Liver (tissue), 3 donors: Measurements from ENCODE around the gene IL2RA.

Source experiments
- CTCF ChIP-seq: fragments of 150-350 bp; IDR thresholded peaks from 2 replicates; pipeline ENCODE4 v1.5.1; 2017; ENCODE audit warnings: improper control_type of control experiment, low read depth, low read length; ENCODE audit not compliant: missing input control
- GABPA ChIP-seq, 2 donors: IDR thresholded peaks in 1 of 2; conservative IDR thresholded peaks in 1 of 2; 2 replicates each; pipeline ENCODE4 v1.6.1; 2016; ENCODE audit warnings: antibody characterized with exemption in 2 of 2, mild to moderate bottlenecking in 1 of 2, moderate library complexity in 1 of 2
- JUND ChIP-seq, 2 donors: IDR thresholded peaks; 2 replicates each; pipeline ENCODE4 v1.6.1; 2016; ENCODE audit warnings: antibody characterized with exemption in 2 of 2
- RAD21 ChIP-seq, 2 donors: IDR thresholded peaks; 2 replicates each; pipeline ENCODE4 v1.6.1; 2016; ENCODE audit warnings: antibody characterized with exemption in 2 of 2, mild to moderate bottlenecking in 2 of 2
- RXRA ChIP-seq, 2 donors: IDR thresholded peaks; 2 replicates each; pipeline ENCODE4 v1.6.1; 2017 to 2018; ENCODE audit warnings: antibody characterized with exemption in 2 of 2, mild to moderate bottlenecking in 1 of 2
- TAF1 ChIP-seq: conservative IDR thresholded peaks from 2 replicates; pipeline ENCODE4 v1.6.1; 2016; ENCODE audit warnings: antibody characterized with exemption, mild to moderate bottlenecking
- YY1 ChIP-seq: IDR thresholded peaks from 2 replicates; pipeline ENCODE4 v1.6.1; 2016; ENCODE audit warnings: antibody characterized with exemption, mild to moderate bottlenecking
- ZBTB33 ChIP-seq: IDR thresholded peaks from 2 replicates; pipeline ENCODE4 v1.6.1; 2016; ENCODE audit warnings: antibody characterized with exemption
- TF ChIP-seq, protein P1 (sequence below): IDR thresholded peaks from 2 replicates; pipeline ENCODE4 v1.6.1; 2016; ENCODE audit warnings: antibody characterized with exemption, mild to moderate bottlenecking
- TF ChIP-seq, protein P2 (sequence below): IDR thresholded peaks from 2 replicates; pipeline ENCODE4 v1.6.1; 2016; ENCODE audit warnings: antibody characterized with exemption
- donor health status: healthy.
- donor health status: healthy.

DNA sequence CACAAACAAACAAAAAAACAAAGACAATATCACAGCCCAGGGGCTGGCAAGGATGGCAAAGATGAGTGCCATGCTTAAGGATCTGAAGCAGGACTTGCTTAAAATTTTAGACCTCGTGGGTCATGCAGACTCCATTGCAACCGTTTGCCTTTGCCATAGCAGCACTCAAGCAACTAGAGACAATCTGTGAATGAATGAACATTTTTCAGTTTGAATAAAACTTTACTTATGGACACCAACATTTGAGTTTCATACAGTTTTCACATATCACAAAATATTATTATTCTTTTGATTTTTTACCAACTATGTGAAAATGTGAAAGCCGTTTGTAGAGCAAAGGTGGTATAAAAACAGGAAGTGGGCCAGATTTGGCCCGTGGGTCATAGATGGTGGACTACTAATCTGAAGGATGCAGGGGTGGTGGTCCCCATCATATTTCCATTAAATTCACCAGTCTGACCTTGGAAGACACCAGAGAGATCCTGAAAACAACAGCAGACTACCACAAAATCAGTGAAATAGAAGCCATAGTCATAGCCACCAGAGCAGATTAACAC, 18.3 kb upstream of the IL2RA start:
- no peak for TF ChIP-seq CTCF
- TF ChIP-seq, protein P1, sequence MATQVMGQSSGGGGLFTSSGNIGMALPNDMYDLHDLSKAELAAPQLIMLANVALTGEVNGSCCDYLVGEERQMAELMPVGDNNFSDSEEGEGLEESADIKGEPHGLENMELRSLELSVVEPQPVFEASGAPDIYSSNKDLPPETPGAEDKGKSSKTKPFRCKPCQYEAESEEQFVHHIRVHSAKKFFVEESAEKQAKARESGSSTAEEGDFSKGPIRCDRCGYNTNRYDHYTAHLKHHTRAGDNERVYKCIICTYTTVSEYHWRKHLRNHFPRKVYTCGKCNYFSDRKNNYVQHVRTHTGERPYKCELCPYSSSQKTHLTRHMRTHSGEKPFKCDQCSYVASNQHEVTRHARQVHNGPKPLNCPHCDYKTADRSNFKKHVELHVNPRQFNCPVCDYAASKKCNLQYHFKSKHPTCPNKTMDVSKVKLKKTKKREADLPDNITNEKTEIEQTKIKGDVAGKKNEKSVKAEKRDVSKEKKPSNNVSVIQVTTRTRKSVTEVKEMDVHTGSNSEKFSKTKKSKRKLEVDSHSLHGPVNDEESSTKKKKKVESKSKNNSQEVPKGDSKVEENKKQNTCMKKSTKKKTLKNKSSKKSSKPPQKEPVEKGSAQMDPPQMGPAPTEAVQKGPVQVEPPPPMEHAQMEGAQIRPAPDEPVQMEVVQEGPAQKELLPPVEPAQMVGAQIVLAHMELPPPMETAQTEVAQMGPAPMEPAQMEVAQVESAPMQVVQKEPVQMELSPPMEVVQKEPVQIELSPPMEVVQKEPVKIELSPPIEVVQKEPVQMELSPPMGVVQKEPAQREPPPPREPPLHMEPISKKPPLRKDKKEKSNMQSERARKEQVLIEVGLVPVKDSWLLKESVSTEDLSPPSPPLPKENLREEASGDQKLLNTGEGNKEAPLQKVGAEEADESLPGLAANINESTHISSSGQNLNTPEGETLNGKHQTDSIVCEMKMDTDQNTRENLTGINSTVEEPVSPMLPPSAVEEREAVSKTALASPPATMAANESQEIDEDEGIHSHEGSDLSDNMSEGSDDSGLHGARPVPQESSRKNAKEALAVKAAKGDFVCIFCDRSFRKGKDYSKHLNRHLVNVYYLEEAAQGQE, result no peak
- no peak for TF ChIP-seq GABPA (IDR thresholded peaks at IDR 0.05 in 1 of 2, conservative IDR thresholded peaks at IDR 0.05 in 1 of 2)
- no peak for TF ChIP-seq JUND (IDR thresholded peaks at IDR 0.05)
- no peak for TF ChIP-seq TAF1
- TF ChIP-seq, protein P2, sequence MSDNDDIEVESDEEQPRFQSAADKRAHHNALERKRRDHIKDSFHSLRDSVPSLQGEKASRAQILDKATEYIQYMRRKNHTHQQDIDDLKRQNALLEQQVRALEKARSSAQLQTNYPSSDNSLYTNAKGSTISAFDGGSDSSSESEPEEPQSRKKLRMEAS, result no peak
- TF ChIP-seq RXRA (IDR thresholded peaks at IDR 0.05), result no peak
- TF ChIP-seq RAD21 (IDR thresholded peaks at IDR 0.05), result no peak
- TF ChIP-seq YY1, result no peak
- TF ChIP-seq ZBTB33, result no peak
